ENCODE measurements around the gene CACNB4. TPM values are rescaled to one million over a fixed set of nuclear protein-coding genes. Genes with fewer than 3 reads are reported as not detected.

Gene CACNB4
- polyA plus RNA-seq, 2 of the 4 experiments (the other 2 are of a cell fraction) = 0.25 to 0.53 TPM

- WGBS (ENCODE audit: missing lambda C conversion rate) = 71% methylated on average over 5 of the region's 5 CpGs
- ChIA-PET CTCF (interaction anchor here (1.1 to 3.1 kb wide), 3 partner anchors 8 to 38 kb away, joined by 3 to 15 read pairs (median 6); no protein-coding TSS in a partner anchor), POLR2A (no interaction called here)
- Histone ChIP-seq H3K4me2 (no peak overlapping the region), H3K9me3 (no peaks in the 10 kb centered on the region), H3K4me1 (0 out of 3 replicates have a peak, but pooled peaks cover 8% of the 10 kb centered on the region), H3K4me3 (no peak overlapping the region), H3K27ac (no peak overlapping the region)
- ATAC-seq (no peak), FAIRE-seq (no peak), DNase-seq (ENCODE audit: low read depth in 1 of 2, low spot score in 1 of 2) (no peak)
- TF ChIP-seq EHMT2 (IDR thresholded peaks at IDR 0.05; ENCODE audit: low read depth) (no peak), POLR2A (IDR thresholded peaks at IDR 0.05; ENCODE audit: low read length) (no peak), FOSL2 (IDR thresholded peaks at IDR 0.05) (no peak), FOSL2 (CRISPR knock-in tag; IDR thresholded peaks at IDR 0.05) (no peak), HOXB5 (CRISPR knock-in tag; IDR thresholded peaks at IDR 0.05) (no peak), HEYL (CRISPR knock-in tag; IDR thresholded peaks at IDR 0.05) (no peak), TP53 (CRISPR knock-in tag; IDR thresholded peaks at IDR 0.05) (no peak), EP300 (IDR thresholded peaks at IDR 0.05) (no peak), KDM5A (IDR thresholded peaks at IDR 0.05) (no peak), JUNB (IDR thresholded peaks at IDR 0.05) (no peak), E2F6 (IDR thresholded peaks at IDR 0.05; ENCODE audit: borderline replicate concordance, low read depth) (no peak), REST (IDR thresholded peaks at IDR 0.05) (no peak)
Measured at GRCh38 chr2:151987484-151987883, 111.4 kb downstream of the CACNB4 start.

GRCh38 chr2:151984424-151985083, 114.3 kb downstream of the CACNB4 start:
- Histone ChIP-seq H3K27ac (no peak overlapping the region), H3K4me1 (0 out of 3 replicates have a peak, but pooled peaks cover 6% of the 10 kb centered on the region), H3K9me3 (no peaks in the 10 kb centered on the region), H3K4me2 (no peak overlapping the region), H3K4me3 (no peak overlapping the region)
- no peak for DNase-seq (ENCODE audit: low read depth in 1 of 2, low spot score in 1 of 2)
- ChIA-PET CTCF (interaction anchor here (1.1 kb wide), 1 partner anchor 14 kb away, joined by 3 read pairs; no protein-coding TSS in a partner anchor), POLR2A (no interaction called here)
- FAIRE-seq = no peak
- ATAC-seq = no peak
- WGBS (ENCODE audit: missing lambda C conversion rate) = 39% methylated on average over 2 of the region's 2 CpGs
- no peak for TF ChIP-seq CBX2 (IDR thresholded peaks at IDR 0.05; ENCODE audit: borderline replicate concordance, low read depth)

- DNase-seq (ENCODE audit: low read depth in 1 of 2, low spot score in 1 of 2) (no peak), ATAC-seq (no peak), FAIRE-seq (no peak)
- Histone ChIP-seq H3K27ac (no peak overlapping the region), H3K4me3 (no peak overlapping the region), H3K4me1 (no peaks in the 10 kb centered on the region), H3K4me2 (no peak overlapping the region), H3K9me3 (no peaks in the 10 kb centered on the region)
- TF ChIP-seq POLR2AphosphoS2 (conservative IDR thresholded peaks at IDR 0.05; ENCODE audit: low read length) = no peak
- ChIA-PET POLR2A (no interaction called here), CTCF (interaction anchor here (1.5 to 3.3 kb wide), 2 partner anchors 15 to 53 kb away, joined by 3 to 14 read pairs; no protein-coding TSS in a partner anchor)
- WGBS (ENCODE audit: missing lambda C conversion rate) = 45% methylated on average over 2 of the region's 2 CpGs
Measured at GRCh38 chr2:151983221-151983620, 115.6 kb downstream of the CACNB4 start.

- FAIRE-seq (no peak), ATAC-seq (no peak), DNase-seq (ENCODE audit: low read depth in 1 of 2, low spot score in 1 of 2) (no peak)
- 15% methylated on average over 1 of the region's 1 CpG for WGBS (ENCODE audit: missing lambda C conversion rate)
- no peak overlapping the region for H3K4me3 ChIP-seq
- no peaks in the 10 kb centered on the region for H3K4me1 ChIP-seq
- ChIA-PET CTCF (interaction anchor here (1.2 to 3.3 kb wide), 4 partner anchors 11 to 55 kb away, joined by 3 to 14 read pairs (median 3); no protein-coding TSS in a partner anchor), POLR2A (no interaction called here)
- TF ChIP-seq FOSL2 (IDR thresholded peaks at IDR 0.05) (no peak), FOSL2 (CRISPR knock-in tag; IDR thresholded peaks at IDR 0.05) (no peak), FOXS1 (CRISPR knock-in tag; IDR thresholded peaks at IDR 0.05) (no peak), HOXB5 (CRISPR knock-in tag; IDR thresholded peaks at IDR 0.05) (no peak), ZC3H11A (IDR thresholded peaks at IDR 0.05) (no peak), GATA3 (IDR thresholded peaks at IDR 0.05; ENCODE audit: borderline replicate concordance) (no peak), POLR2A (IDR thresholded peaks at IDR 0.05; ENCODE audit: low read length) (no peak), MYC (IDR thresholded peaks at IDR 0.05; ENCODE audit: borderline replicate concordance, low read length) (no peak), ESRRA (IDR thresholded peaks at IDR 0.05; ENCODE audit: borderline replicate concordance, low read length) (no peak), TFCP2L1 (CRISPR knock-in tag; IDR thresholded peaks at IDR 0.05) (no peak)
- no peaks in the 10 kb centered on the region for H3K9me3 ChIP-seq
- H3K27ac ChIP-seq = no peak overlapping the region
- H3K4me2 ChIP-seq = no peak overlapping the region
Measured at GRCh38 chr2:151981886-151982285, 117.0 kb downstream of the CACNB4 start.
